ENCODE data around the gene CTSH. TPM values are rescaled to one million over a fixed set of nuclear protein-coding genes. Genes with fewer than 3 reads are reported as not detected.

The CTSH gene
- total RNA-seq, 1 donor from 2014 or later = 5.7 TPM

GRCh38 chr15:78910271-78910670 lies 34.6 kb downstream of the CTSH start:
- Mint-ChIP-seq H3K27ac (ENCODE audit: unreplicated experiment) (peak overlapping the region; percentile 59), H3K4me1 (ENCODE audit: low read depth, unreplicated experiment) (peaks cover 36% of the 10 kb centered on the region), H3K27me3 (ENCODE audit: low read depth, unreplicated experiment) (no peaks in the 10 kb centered on the region), H3K9me3 (ENCODE audit: unreplicated experiment) (no peaks in the 10 kb centered on the region), H3K36me3 (ENCODE audit: low read depth, unreplicated experiment) (peaks cover 23% of the 10 kb centered on the region), H3K4me3 (ENCODE audit: unreplicated experiment) (peak overlapping the region; percentile 11)
- H4K20me1 ChIP-seq (ENCODE audit: insufficient read depth, low read length) = peaks cover 94% of the 10 kb centered on the region
- no peaks in the 10 kb centered on the region for H3K4me1 ChIP-seq (ENCODE audit: insufficient read depth, low read length)
- H3K9ac ChIP-seq (ENCODE audit: low read length) = no peak overlapping the region
- H3K4me2 ChIP-seq (ENCODE audit: low read length) = no peak overlapping the region
- no peaks in the 10 kb centered on the region for H3K27me3 ChIP-seq (ENCODE audit: insufficient read depth, low read length)
- peaks cover 42% of the 10 kb centered on the region for H3K79me2 ChIP-seq (ENCODE audit: insufficient read depth, low read length)
- H3K36me3 ChIP-seq (ENCODE audit: insufficient read depth, low read length) = peaks cover 37% of the 10 kb centered on the region
- H3K4me3 ChIP-seq (ENCODE audit: insufficient read depth, low read depth, low read length) = no peak overlapping the region
- TF ChIP-seq EZH2 (IDR thresholded peaks at IDR 0.05; ENCODE audit: insufficient read depth, low read length) = no peak
- TF ChIP-seq, protein P1, sequence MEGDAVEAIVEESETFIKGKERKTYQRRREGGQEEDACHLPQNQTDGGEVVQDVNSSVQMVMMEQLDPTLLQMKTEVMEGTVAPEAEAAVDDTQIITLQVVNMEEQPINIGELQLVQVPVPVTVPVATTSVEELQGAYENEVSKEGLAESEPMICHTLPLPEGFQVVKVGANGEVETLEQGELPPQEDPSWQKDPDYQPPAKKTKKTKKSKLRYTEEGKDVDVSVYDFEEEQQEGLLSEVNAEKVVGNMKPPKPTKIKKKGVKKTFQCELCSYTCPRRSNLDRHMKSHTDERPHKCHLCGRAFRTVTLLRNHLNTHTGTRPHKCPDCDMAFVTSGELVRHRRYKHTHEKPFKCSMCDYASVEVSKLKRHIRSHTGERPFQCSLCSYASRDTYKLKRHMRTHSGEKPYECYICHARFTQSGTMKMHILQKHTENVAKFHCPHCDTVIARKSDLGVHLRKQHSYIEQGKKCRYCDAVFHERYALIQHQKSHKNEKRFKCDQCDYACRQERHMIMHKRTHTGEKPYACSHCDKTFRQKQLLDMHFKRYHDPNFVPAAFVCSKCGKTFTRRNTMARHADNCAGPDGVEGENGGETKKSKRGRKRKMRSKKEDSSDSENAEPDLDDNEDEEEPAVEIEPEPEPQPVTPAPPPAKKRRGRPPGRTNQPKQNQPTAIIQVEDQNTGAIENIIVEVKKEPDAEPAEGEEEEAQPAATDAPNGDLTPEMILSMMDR (IDR thresholded peaks at IDR 0.05; ENCODE audit: insufficient read depth, low read depth, low read length) = no peak
- no peak for DNase-seq (ENCODE audit: low read depth)
- H2AFZ ChIP-seq (ENCODE audit: low read depth, low read length) = no peak overlapping the region
- H3K27ac ChIP-seq (ENCODE audit: low read depth, low read length) = no peak overlapping the region
- no peak for FAIRE-seq
- H3K9me3 ChIP-seq (ENCODE audit: insufficient read depth, low read depth, low read length) = no peaks in the 10 kb centered on the region

- peaks cover 41% of the 10 kb centered on the region for H3K36me3 ChIP-seq (ENCODE audit: insufficient read depth, low read length)
- peaks cover 43% of the 10 kb centered on the region for H3K79me2 ChIP-seq (ENCODE audit: insufficient read depth, low read length)
- H3K9ac ChIP-seq (ENCODE audit: low read length) = no peak overlapping the region
- no peak overlapping the region for H3K4me2 ChIP-seq (ENCODE audit: low read length)
- H3K9me3 ChIP-seq (ENCODE audit: insufficient read depth, low read depth, low read length) = no peaks in the 10 kb centered on the region
- H3K4me3 ChIP-seq (ENCODE audit: insufficient read depth, low read depth, low read length) = no peak overlapping the region
- Mint-ChIP-seq H3K27me3 (ENCODE audit: low read depth, unreplicated experiment) (no peaks in the 10 kb centered on the region), H3K4me1 (ENCODE audit: low read depth, unreplicated experiment) (peaks cover 32% of the 10 kb centered on the region), H3K36me3 (ENCODE audit: low read depth, unreplicated experiment) (peaks cover 23% of the 10 kb centered on the region), H3K27ac (ENCODE audit: unreplicated experiment) (peak overlapping the region; percentile 59), H3K4me3 (ENCODE audit: unreplicated experiment) (no peak overlapping the region), H3K9me3 (ENCODE audit: unreplicated experiment) (no peaks in the 10 kb centered on the region)
- H3K4me1 ChIP-seq (ENCODE audit: insufficient read depth, low read length) = peaks cover 3% of the 10 kb centered on the region
- no peaks in the 10 kb centered on the region for H3K27me3 ChIP-seq (ENCODE audit: insufficient read depth, low read length)
- H4K20me1 ChIP-seq (ENCODE audit: insufficient read depth, low read length) = peaks cover 94% of the 10 kb centered on the region
- FAIRE-seq (no peak), DNase-seq (ENCODE audit: low read depth) (no peak)
- no peak overlapping the region for H3K27ac ChIP-seq (ENCODE audit: low read depth, low read length)
- H2AFZ ChIP-seq (ENCODE audit: low read depth, low read length) = no peak overlapping the region
- no peak for TF ChIP-seq EZH2 (IDR thresholded peaks at IDR 0.05; ENCODE audit: insufficient read depth, low read length)
- TF ChIP-seq, protein P1 (IDR thresholded peaks at IDR 0.05; ENCODE audit: insufficient read depth, low read depth, low read length) = peak; percentile 69
Measured at GRCh38 chr15:78909791-78910228, 35.0 kb downstream of the CTSH start.

DNA sequence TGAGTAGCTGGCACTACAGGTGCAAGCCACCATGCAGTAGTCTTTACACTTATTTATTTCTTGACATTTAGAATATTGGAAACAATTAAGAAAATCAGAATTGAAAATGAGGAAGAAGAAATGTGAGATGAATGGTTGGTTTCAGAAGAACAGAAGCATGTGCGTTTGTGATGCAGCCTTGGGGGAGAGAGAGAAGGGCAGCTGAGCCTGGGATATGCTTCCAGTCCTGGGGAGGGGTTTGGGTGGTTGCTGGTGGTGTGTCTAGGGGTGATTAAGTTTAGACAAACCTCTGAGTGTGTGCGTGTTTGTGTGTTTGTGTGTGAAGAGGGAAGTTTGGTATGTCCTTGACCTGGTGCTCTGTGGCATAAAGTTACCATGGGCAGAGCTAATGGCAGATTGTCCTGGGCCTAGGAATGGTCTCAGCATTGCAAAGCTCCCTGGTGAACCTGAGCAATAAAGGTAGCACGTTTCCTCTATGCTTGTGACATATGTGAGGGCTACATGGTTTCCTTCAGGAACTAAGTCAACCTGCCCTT lies 35.6 kb downstream of the CTSH start:
- H3K9me3 Mint-ChIP-seq (ENCODE audit: unreplicated experiment) = no peaks in the 10 kb centered on the region
- peaks cover 23% of the 10 kb centered on the region for H3K36me3 Mint-ChIP-seq (ENCODE audit: low read depth, unreplicated experiment)

More for the DNA sequence above, 35.6 kb downstream of the CTSH start:
- TF ChIP-seq, protein P1 (IDR thresholded peaks at IDR 0.05; ENCODE audit: insufficient read depth, low read depth, low read length) = no peak
- no peak for TF ChIP-seq EZH2 (IDR thresholded peaks at IDR 0.05; ENCODE audit: insufficient read depth, low read length)
- H3K27me3 ChIP-seq (ENCODE audit: insufficient read depth, low read length) = no peaks in the 10 kb centered on the region
- Mint-ChIP-seq H3K4me3 (ENCODE audit: unreplicated experiment) (no peak overlapping the region), H3K27ac (ENCODE audit: unreplicated experiment) (peak overlapping the region; percentile 1), H3K4me1 (ENCODE audit: low read depth, unreplicated experiment) (peaks cover 27% of the 10 kb centered on the region), H3K27me3 (ENCODE audit: low read depth, unreplicated experiment) (no peaks in the 10 kb centered on the region)
- no peak overlapping the region for H3K27ac ChIP-seq (ENCODE audit: low read depth, low read length)
- H3K4me3 ChIP-seq (ENCODE audit: insufficient read depth, low read depth, low read length) = no peak overlapping the region
- peaks cover 48% of the 10 kb centered on the region for H3K79me2 ChIP-seq (ENCODE audit: insufficient read depth, low read length)
- no peak overlapping the region for H3K4me2 ChIP-seq (ENCODE audit: low read length)
- H3K9me3 ChIP-seq (ENCODE audit: insufficient read depth, low read depth, low read length) = no peaks in the 10 kb centered on the region
- no peak for FAIRE-seq
- H3K9ac ChIP-seq (ENCODE audit: low read length) = no peak overlapping the region
- DNase-seq (ENCODE audit: low read depth) = no peak
- H2AFZ ChIP-seq (ENCODE audit: low read depth, low read length) = no peak overlapping the region
- H3K4me1 ChIP-seq (ENCODE audit: insufficient read depth, low read length) = peaks cover 7% of the 10 kb centered on the region
- peaks cover 38% of the 10 kb centered on the region for H3K36me3 ChIP-seq (ENCODE audit: insufficient read depth, low read length)
- H4K20me1 ChIP-seq (ENCODE audit: insufficient read depth, low read length) = peaks cover 94% of the 10 kb centered on the region

All from astrocyte (in vitro differentiated cells and primary cell).